Measurements from ENCODE around the gene SPINDOC.
"Not testable (repeated sequence)": the region's sequence is repeated elsewhere in the genome, so short reads cannot be mapped to it uniquely, and the experiment has no call there.

The SPINDOC gene

DNA sequence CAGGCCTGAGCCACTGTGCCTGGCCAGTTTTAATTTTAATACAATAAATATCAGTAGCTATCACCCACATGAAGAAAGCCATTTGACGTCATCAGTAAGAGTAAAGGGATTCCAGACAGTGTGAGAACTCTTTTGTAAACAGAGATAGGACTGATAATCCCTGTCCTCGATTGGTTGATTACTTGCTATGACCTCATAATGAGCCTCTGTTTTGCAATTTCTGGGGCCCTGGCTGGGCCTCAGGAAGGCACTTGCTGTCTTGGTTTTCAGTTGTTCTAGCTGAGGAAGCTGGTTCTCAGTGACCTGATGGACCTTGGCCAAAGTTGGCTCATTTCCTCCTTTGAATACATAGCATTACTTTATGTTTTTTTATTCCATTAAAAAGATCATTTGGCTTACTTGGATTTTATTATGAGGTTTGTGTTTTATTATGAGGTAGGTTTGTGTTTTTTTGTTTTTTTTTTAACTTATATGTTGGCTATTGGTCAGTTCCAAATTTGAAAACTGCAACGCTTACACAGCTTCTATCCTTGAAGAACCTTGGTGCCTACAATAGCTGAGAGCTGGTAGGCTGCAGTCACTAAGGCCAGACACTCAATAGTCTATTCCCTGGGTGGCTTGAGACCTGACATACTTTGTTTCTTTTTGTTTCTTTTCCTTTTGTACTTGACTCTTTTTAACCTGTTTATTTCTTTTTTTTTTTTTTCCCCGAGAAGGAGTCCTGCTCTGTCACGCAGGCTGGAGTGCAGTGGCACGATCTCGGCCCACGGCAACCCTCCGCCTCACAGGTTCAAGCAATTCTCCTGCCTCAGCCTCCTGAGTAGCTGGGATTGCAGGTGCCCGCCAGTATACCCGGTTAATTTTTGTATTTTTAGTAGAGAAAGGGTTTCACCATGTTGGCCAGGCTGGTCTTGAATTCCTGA, 45.6 kb downstream of the SPINDOC start:
- DNase-seq: no peak

DNA sequence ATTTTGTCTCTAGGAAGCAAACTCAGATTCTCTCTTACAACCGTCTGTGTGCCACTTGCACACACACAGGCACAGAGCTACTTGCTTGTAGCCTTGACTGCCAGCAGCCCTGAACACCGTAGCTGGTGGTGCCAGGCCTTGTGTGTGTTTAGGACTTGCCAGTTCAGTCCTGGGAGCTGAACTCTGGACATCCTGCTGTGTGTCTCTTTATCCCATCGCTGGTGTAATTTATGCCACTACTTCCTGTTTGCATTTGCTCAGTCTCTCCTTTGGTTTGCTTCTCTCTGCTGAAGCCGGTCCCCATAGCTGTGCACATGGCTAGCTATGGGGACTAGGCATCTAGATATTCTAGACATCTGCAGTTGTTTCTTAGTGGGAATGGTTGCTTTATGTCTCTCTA, 49.7 kb downstream of the SPINDOC start:
- no peak for DNase-seq

DNA sequence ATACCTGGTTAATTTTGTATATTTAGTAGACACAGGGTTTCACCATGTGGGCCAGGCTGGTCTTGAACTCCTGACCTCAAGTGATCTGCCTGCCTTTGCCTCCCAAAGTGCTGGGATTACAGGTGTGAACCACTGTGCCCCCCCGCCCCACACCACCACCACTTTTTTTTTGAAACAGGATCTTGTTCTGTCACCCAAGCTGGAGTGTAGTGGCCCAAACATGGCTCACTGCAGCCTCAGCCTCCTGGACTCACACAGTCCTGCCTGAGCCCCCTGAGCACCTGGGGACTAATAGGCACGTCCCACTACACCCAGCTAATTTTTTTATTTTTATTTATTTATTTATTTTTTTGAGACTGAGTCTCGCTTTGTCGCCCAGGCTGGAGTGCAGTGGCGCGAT, 50.4 kb downstream of the SPINDOC start:
- not testable (repeated sequence) for DNase-seq

DNA sequence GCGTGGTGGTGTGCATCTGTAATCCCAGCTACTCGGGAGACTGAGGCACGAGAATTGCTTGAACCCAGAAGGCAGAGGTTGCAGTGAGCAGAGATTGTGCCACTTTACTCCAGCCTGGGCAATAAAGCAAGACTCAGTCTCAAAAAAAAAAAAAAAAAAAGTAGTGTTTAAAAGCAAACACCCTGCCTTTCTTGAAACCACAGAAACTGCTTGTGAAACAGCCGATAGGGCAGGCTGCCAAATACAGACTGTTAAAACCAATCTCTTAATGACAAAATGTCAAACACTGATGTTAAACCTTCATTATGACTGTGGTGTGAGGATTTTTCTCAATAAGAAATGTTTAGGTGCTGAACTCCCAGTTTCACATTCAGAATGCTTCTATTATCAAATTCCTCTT, 53.0 kb downstream of the SPINDOC start:
- no peak for DNase-seq

DNA sequence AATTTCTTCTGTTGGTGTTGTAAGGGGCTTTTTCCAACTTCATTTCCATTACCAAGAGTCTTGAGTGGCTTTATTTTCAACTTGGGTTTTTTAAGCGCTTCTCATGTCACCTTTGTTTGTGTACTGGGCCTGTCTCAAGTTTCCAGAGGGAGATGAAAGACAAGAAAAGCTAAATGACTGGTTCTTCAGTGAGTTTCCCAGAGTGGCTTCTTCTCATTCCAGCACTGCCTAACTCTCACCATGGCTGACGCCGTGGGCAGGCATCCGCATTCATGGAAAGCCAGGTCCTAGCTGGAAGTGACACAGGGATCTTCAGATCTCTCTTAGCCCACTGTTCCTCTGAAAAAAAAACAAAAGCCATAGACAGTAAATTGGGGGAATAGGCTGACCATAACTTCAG, 54.3 kb downstream of the SPINDOC start:
- no peak for DNase-seq

DNA sequence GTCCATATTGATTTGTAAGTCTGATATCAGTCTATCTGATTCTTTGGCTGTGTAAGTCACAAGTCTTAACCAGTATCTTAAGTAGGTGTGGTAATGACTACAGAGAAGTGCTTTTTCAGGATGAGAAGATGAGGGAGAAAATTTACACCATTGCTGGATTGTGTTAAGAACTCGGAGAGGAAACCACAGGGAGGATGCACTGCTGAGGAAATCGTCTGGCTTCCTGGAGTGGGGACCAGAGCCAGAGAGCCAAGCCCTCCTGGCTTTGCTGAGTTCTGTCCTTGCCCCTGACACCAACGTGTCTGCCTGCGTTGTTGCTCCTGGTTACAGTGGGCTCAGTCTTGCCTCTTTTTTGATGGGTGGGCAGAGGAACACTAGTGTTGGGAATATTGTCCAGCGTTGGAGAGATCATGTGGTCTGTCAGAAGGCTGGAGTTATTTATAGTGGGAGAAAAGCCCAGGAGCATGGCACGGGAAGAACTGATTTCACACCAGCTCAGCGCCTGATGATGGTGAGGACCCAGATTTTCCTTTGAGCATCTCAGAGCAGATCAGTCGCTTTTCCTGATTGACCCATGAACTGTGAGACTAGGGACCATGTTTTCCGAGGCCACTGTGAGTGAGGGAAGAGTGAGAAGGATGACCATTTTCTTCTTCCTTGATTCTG, 55.3 kb downstream of the SPINDOC start:
- no peak for DNase-seq

DNA sequence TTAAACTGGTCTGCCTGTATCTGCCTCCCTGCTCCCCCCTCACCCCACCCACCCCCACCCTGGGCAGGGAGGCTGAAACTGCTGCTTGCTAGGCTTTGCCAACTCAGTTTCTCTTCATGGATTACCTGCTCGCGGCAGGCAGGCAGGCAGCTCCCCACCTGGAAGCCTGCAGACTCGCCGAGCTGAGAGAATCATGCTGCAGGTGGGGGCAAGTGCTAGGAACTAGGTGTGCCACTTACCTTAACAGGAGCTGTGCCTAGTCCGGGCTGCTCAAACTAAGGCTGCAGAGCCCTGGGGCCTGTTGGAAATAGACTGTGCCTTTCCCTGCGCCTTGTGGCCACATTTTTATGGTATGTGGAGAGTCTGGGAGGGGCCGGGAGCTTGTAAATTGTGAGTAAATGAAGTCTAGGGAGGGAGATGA, 55.9 kb downstream of the SPINDOC start:
- no peak for DNase-seq

DNA sequence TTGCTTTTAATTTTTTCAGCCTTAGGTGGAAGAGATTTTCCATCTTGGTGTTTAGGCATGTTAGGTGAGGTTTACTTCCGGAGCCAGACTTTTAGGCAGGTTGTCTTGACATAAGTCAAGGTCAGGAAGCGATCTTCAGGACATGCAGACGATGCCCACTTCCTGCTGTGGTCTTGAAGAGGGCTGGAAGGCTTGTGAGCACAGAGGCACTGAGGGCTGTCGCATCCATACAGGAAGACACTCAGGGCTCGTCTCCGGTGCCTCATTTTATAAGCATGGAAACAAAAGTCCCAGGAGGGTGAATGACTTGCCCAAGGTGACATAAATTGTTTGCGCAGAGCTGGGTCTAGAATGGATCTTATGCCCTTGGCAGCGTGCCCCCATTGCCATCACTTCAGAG, 56.4 kb downstream of the SPINDOC start:
- no peak for DNase-seq

DNA sequence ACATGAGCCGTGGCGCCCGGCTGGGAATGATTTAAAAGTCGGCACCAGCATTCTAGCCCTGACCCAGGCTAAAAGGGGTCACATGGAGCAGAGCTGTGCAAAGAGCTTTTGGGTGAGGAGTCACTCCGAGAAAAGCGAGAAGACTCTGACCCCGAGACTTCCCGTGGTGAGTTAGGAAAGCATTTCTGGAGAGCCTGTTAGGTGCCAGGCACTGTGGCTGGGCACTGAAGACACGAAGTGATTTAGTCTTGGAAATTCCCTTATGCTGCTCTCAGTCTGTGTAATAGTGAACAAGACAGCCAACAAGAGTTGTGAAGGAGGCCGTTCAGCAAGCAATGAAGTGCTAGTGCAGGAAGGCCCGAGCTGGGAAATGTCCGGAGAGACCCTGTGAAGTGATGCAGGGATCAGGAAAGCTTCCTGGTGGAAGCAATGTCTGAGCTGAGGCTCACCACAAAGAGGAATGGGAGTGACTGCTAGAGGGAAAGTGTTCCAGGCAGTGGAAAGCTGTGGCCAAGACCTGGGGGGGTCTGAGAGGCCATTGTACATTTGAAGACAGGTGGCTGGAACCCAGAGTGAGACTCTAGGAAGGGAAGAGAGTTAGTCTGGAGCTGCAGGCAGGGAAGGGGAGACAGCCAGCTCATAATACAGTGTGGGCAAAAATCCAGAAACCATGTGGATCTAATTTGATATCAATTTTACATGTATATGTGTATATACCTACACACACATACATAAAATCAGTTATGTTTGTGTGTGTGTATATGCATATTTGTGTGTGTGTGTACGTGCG, 57.3 kb downstream of the SPINDOC start:
- DNase-seq: no peak

DNA sequence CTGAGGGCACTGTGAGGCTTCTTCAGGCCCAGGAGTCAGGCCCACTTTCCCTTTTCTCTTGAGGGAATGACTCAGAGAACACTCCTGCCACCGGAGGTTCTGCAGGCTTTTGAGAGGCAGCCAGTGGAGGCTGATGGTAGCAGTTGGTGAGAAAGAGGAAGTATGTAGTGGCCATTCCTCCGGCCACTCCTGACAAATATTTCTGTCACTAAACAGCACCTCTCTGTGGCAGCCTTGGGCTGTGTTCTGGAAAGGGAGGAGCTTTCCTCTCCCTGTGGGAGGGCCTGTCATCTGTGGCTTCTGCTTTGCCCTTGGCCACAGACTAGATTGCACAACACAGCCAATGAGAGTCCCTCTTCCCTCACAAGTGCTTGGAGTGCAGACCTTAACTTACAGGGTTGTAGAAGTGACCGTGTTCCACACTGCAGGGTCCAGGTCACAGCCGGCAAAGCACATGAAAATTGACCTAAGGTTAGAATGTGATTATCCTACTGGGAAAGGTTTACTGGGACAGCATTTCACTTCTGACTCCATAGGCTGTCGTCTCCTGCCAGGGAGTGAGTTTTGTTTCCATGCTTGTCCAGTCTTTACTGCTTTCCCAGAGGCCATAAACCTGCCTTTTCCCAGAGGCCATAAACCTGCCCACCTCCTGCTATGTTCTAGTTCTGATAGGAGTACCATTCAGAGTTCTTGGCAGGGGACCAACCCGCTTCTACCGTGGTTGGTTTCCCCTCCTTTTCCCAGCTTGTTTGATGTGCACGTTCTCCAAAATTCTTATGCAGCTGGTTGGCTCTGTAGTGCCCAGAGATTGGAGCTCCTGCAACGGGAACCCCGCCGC, 58.9 kb downstream of the SPINDOC start:
- no peak for DNase-seq

DNA sequence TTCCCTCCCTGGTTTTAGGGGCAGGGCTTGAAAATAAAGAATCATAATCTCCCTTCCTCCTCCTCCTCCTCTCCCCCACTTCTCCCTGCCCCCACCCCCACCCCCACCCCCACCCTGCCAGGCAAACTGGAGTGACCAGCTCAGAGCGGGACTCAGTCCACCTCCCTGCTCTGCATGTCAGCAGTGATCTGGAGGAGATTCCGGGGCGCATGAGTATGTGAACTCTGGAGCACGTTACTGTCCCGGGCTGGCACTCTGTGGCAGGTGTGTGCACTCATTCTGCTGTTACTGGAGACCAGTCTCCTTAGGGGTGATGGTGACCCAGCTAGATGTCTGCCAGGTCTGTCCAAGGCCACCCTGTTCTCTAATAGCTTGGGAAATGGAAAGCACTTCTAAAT, 59.5 kb downstream of the SPINDOC start:
- no peak for DNase-seq

DNA sequence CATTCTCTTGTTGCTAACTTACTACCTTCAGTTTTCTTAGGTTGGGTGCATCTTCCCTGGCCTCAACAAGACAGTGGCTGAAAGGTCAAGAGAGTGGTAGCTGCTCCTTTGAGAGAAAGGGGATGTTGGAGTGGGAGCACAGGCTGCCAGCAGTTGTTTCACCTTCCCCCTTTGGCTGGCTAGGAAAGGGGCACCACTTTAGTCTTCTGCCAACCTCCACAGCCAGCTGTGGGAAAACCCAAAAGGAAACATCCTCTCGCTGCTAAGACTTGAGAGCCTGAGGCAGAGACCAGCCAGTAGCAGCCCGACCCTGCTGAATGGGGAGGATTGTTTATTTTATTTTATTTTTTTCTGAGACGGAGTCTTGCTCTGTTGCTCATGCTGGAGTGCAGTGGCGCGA, 60.1 kb downstream of the SPINDOC start:
- DNase-seq: no peak

DNA sequence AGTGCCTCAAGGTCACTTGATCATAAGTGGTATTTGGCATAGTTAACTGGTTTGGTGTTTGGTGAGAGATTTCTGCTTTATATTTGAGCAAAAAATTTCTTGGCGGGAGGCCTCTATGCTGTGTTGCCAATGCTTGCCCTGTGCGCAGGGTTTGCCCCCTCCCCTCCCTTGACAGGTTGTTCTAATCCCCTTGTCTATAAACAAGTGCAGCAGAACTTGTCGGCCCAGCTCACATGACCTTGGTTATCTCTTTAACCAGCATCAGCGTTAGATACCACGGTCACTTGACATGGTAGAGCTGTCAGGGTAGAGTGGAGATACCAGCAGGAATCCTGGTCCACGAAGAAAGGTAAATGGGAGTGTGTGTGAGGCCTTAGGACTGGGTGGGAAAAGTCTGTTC, 61.3 kb downstream of the SPINDOC start:
- no peak for DNase-seq

DNA sequence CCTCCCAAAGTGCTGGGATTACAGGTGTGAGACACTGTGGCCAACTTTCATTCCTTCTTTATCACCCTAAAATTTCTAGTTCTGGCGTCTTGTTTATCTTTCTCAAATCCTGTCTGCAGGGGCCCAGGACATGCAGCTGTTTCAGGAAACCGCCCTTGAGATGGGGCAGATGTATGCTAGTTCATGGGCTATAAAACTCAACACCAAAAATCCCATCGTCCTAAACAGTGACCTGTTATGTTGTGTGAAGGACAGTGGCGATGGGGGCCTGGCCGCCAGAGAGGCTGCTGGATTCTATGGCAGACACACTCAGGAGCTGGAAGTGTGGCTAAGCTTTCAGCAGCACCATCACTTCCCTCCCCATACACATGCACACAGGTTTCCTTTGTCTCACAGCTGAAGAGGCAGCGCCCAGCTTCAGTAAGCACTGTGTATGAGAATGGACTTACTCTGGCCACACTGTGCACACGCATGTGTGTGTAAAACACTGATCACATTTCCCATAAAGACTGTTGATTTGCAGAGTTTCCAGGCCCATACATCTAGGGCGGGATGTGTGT, 62.3 kb downstream of the SPINDOC start:
- DNase-seq: no peak

DNA sequence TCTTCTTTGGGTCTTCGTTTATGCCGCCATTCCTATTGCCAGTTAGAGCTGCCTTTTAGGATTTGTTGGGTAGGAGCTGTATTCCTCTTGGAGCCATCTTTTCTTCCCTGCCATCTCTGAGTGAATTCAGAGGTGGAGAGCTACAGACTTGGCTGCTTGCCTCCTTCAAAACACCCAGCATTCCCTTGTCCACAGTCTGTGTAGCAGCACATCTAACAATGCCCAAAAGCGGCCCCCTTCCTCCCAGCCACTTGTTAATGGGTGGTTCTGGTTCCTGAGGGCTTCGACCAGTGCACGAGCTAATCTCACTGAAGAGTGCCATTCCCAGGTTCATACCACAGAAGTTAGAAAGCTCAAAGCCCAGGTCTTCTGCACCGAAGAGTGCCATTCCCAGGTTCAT, 63.4 kb downstream of the SPINDOC start:
- no peak for DNase-seq

All from activated gamma-delta T cell (primary cell).